ENCODE data around the gene GPATCH3. TPM values are rescaled to one million over a fixed set of nuclear protein-coding genes. Genes with fewer than 3 reads are reported as not detected.

The GPATCH3 gene
- total RNA-seq, 1 donor from 2014 or later = 2.0 TPM

DNA sequence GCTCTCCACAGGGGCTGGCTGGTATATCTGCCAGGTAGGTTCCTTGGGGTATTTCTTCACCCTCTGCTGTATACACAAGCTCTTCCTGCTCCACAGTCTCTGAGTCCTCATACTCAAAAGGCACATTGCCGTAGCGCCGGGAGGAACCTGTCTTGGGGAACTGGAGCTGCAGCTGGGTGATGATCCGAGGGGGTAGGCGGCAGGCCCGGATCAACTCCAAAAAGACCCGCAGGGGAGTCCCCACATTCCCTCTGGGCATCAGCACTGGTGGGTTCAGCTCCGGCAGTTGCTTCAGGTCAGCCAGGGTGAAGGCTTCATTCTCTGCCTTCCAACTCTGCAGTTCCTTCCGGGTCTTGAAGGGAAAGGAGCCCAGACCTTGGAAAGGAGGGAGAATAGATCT, 2.9 kb downstream of the GPATCH3 start:
- H3K27me3 ChIP-seq = no peaks in the 10 kb centered on the region
- H3K4me1 ChIP-seq = peaks cover 6 to 15% of the 10 kb centered on the region in 2 donors
- no peak overlapping the region for H3K4me3 ChIP-seq
- peaks cover 46 to 49% of the 10 kb centered on the region in 2 donors for H3K36me3 ChIP-seq
- intact Hi-C loops (cut with DNase I) = no loop called here
- H3K27ac ChIP-seq = no peak overlapping the region
- TF ChIP-seq, protein P1, sequence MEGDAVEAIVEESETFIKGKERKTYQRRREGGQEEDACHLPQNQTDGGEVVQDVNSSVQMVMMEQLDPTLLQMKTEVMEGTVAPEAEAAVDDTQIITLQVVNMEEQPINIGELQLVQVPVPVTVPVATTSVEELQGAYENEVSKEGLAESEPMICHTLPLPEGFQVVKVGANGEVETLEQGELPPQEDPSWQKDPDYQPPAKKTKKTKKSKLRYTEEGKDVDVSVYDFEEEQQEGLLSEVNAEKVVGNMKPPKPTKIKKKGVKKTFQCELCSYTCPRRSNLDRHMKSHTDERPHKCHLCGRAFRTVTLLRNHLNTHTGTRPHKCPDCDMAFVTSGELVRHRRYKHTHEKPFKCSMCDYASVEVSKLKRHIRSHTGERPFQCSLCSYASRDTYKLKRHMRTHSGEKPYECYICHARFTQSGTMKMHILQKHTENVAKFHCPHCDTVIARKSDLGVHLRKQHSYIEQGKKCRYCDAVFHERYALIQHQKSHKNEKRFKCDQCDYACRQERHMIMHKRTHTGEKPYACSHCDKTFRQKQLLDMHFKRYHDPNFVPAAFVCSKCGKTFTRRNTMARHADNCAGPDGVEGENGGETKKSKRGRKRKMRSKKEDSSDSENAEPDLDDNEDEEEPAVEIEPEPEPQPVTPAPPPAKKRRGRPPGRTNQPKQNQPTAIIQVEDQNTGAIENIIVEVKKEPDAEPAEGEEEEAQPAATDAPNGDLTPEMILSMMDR (IDR thresholded peaks at IDR 0.05) = no peak
- no peaks in the 10 kb centered on the region for H3K9me3 ChIP-seq
- DNase-seq (ENCODE audit: low spot score in 2 of 2) = no peak

DNA sequence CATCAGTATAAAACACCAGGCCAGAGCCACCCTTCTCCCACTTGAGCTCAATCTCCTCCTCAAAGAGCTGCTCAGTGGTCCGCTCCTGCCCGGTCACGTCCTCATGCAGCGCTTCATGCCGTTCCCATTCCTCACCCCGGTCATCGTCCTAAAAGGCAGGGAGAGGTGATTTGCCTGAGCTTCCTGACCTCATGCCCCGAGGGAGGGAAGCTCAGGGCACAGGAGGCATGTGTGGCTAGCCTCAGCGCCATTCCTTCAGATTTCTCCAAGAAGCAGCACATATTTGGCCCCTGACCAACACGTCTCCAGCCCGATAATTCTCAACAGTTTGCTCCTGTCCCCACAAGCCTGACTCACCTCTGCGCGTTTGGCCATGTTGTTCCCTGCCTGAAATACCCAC, 6.0 kb downstream of the GPATCH3 start:
- DNase-seq (ENCODE audit: low spot score in 2 of 2) = no peak
- Histone ChIP-seq H3K4me1 (peaks cover 6 to 13% of the 10 kb centered on the region in 2 donors), H3K27ac (no peak overlapping the region), H3K36me3 (peaks cover 49 to 53% of the 10 kb centered on the region in 2 donors), H3K27me3 (no peaks in the 10 kb centered on the region), H3K9me3 (no peaks in the 10 kb centered on the region), H3K4me3 (no peak overlapping the region)
- intact Hi-C loops (cut with DNase I) = no loop called here
- TF ChIP-seq, protein P1 (IDR thresholded peaks at IDR 0.05) = no peak

DNA sequence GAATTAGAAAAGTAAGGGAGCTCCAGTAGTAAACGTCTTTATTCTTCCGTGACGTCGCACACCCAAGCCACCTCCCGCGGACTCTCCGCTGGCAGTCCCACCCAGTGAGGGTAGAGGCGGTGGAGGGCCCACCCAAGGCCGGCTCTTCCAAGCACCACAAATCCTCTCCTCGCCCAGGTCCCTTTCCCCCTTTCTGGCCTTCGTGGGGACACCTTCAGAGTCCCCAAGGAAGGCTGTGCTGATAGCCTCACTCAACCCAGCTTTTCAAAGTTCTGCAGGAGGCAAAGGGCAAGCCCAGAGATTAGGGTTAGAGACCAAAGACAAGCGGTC, 9.8 kb downstream of the GPATCH3 start:
- Histone ChIP-seq H3K36me3 (peaks cover 60 to 69% of the 10 kb centered on the region in 2 donors), H3K4me3 (peak overlapping the region; percentile 92 to 97), H3K9me3 (no peaks in the 10 kb centered on the region), H3K27ac (peak overlapping the region; percentile 92 to 96), H3K27me3 (no peaks in the 10 kb centered on the region), H3K4me1 (peaks cover 9 to 20% of the 10 kb centered on the region in 2 donors)
- intact Hi-C loops (cut with DNase I) = loop anchor here (1.0 kb wide), 2 partner anchors 10 to 25 kb away; partner anchors contain the start of gene GPATCH3
- no peak for DNase-seq (ENCODE audit: low spot score in 2 of 2)
- TF ChIP-seq, protein P1 (IDR thresholded peaks at IDR 0.05) = no peak

DNA sequence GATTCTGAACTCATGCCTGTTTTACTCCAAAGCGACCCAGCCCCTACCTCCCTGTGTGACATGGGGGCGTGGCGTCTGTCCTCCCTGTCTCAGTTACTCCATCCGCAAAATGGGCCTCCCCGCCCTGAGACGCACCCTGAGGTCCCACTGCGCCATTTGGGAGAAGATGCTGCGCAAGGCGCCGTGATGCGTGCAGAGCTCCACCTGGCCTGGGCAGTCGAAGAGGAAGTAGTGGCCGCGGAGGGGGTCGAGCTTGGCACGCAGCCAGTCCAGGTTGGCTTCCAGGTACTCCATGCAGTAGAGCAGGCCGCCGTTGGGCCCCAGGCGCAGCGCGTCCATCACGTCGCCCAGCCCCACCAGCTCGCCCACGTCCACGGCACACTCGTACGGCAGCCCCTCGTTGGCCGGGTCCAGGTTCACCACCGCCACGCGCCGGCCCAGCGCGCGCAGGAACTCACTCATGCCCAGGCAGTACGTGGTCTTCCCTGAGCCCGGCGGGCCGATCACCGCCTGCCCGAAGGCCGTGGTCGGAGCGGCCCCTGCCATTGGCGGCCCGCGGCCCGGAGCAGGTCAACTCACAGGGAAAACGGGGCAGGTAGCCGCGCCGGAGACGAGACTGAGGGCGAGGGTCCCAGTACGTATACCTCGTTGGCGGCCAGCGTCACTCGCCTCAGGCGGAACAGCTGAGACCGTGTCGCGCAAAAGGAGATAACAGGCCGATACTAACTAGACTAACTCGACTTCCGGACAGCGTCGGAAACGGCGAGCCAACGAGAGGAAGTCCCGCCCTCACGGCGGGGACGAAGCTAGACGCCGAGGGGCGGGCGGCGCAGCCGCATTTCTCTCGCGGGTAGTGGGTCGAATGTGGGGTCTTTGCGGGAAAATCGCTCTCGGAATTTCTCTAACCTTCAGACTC, 10.5 kb downstream of the GPATCH3 start, which contains the start of gene GPN2:
GPN2 (minus strand) TSS at position 733 of the 916 bp plus-strand sequence; CDS start at position 546, 187 bp downstream.
- TF ChIP-seq, protein P1 (IDR thresholded peaks at IDR 0.05) = no peak
- intact Hi-C loops (cut with DNase I) = loop anchor here (1.0 kb wide), 2 partner anchors 10 to 25 kb away; partner anchors contain the start of gene GPATCH3

DNA sequence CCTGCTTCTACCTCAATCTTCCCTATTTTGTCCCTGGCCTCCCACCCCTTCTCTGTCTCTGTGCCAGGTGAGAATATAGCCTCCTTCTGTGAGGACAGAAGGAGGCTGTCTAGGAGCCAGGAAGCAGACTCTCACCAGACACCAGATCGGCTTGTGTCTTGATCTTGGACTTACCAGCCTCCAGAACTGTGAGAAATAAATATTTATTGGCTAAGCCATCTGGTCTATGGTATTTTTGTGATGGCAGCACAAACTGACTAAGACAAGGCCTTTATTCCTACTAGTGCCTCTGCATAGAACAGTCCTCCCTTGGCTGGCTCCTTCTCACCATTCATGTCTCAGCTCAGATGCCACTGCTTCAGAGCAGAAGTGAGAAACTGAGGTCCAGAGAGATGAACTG, 12.0 kb downstream of the GPATCH3 start:
- intact Hi-C loops (cut with DNase I) = no loop called here
- TF ChIP-seq, protein P1 (IDR thresholded peaks at IDR 0.05) = no peak
- DNase-seq (ENCODE audit: low spot score in 2 of 2) = no peak
- peaks cover 9 to 20% of the 10 kb centered on the region in 2 donors for H3K4me1 ChIP-seq
- H3K9me3 ChIP-seq = no peaks in the 10 kb centered on the region
- H3K36me3 ChIP-seq = peaks cover 63 to 71% of the 10 kb centered on the region in 2 donors
- H3K27me3 ChIP-seq = no peaks in the 10 kb centered on the region
- H3K4me3 ChIP-seq = no peak overlapping the region
- H3K27ac ChIP-seq = no peak overlapping the region

More for the DNA sequence above, 10.5 kb downstream of the GPATCH3 start, which contains the start of gene GPN2:
- Histone ChIP-seq H3K9me3 (no peaks in the 10 kb centered on the region), H3K36me3 (peaks cover 62 to 71% of the 10 kb centered on the region in 2 donors), H3K27me3 (no peaks in the 10 kb centered on the region), H3K4me1 (peaks cover 9 to 20% of the 10 kb centered on the region in 2 donors), H3K4me3 (peak within 1 kb of the TSS; percentile 92 to 97), H3K27ac (peak within 1 kb of the TSS; percentile 92 to 96)
- DNase-seq (ENCODE audit: low spot score in 2 of 2) = peak; percentile 18 to 84

Measured in ascending aorta (tissue), 2 donors.